Measurements from ENCODE around the gene PPARA. TPM values are rescaled to one million over a fixed set of nuclear protein-coding genes. Genes with fewer than 3 reads are reported as not detected.

PPARA gene
- total and polyA plus RNA-seq, 2 donors (not counting 3 experiments of a cell fraction or from before 2014, with no cell fraction given), result 3.1 to 10.7 TPM

DNA sequence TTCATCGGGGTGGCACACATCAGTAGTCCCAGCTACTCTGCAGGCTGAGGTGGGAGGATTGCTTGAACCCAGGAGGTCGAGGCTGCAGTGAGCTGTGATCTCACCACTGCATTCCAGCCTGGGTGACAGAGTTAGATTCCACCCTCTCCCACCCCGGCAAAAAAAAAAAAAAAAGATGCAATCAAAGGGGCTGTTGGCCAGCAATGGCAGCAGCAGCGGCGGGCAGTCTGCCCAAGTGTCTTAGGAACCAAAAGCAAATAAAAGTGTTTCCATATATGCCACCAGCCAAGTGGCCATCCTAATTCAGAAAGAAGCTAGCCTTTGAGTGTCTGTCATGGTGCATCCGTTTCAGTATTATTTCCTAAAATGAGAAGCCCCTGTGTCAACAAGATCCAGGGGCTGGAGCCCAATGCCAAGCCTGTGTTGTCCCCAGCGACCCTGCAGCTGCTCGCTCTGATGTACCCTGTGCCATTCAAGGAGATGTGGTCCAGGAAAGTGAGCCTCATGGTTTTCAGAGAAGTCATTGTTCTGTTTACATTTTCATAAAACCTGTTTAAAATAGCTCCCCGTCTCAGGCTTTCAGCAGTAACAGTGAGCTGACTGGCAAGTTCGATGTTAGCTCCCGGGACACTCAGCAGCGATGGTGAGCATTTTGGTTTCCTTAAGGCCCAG is 87.3 kb downstream of the PPARA start:
- DNase-seq (ENCODE audit: low read depth, low spot score), result no peak
- no peak overlapping the region for H2AFZ ChIP-seq (ENCODE audit: low read depth, low read length)
- H3K36me3 ChIP-seq (ENCODE audit: control insufficient read depth in 2 of 2, extremely low read depth in 1 of 2, insufficient read depth in 2 of 2, low read length in 2 of 2), result no peaks in the 10 kb centered on the region
- no peaks in the 10 kb centered on the region for H3K9me1 ChIP-seq (replicated peaks; ENCODE audit: control insufficient read depth, extremely low read depth, insufficient read depth, low read length)
- FAIRE-seq, result no peak
- intact Hi-C loops (cut with micrococcal nuclease) (no loop called here), dilution Hi-C loops (cut with MboI; ENCODE audit: extremely low pct_ligation_motif_present, low sequenced_read_pairs) (no loop called here)
- no peak overlapping the region for H3K27ac ChIP-seq (ENCODE audit: insufficient read depth, low read depth, low read length)
- ChIA-PET POLR2A (no interaction called here), CTCF (interaction anchor here (0.5 kb wide), 1 partner anchor 9 kb away, joined by 3 read pairs; no protein-coding TSS in a partner anchor)
- no peaks in the 10 kb centered on the region for H3K27me3 ChIP-seq (ENCODE audit: control insufficient read depth in 2 of 2, insufficient read depth in 2 of 2, low read length in 2 of 2)
- H3K4me3 ChIP-seq (replicated peaks in 1 of 3; ENCODE audit: insufficient read depth in 1 of 3, low read depth in 1 of 3, low read length in 3 of 3), result no peak overlapping the region
- BruUV-seq (replicated peaks), result no TSS peak
- no peak overlapping the region for H3K9ac ChIP-seq (replicated peaks; ENCODE audit: extremely low read depth, insufficient read depth, low read length)
- no peaks in the 10 kb centered on the region for H4K20me1 ChIP-seq (replicated peaks; ENCODE audit: control insufficient read depth, extremely low read depth, insufficient read depth, low read length)
- H3K4me2 ChIP-seq (ENCODE audit: insufficient read depth, low read length), result no peak overlapping the region
- no peaks in the 10 kb centered on the region for H3K79me2 ChIP-seq (ENCODE audit: control insufficient read depth, insufficient read depth, low read length)
- H3K9me3 ChIP-seq (replicated peaks; ENCODE audit: control insufficient read depth, insufficient read depth, low read length), result no peaks in the 10 kb centered on the region
- TF ChIP-seq GATA2 (IDR thresholded peaks at IDR 0.05; ENCODE audit: insufficient read depth, insufficient read length, low read depth, low read length) (no peak), JUN (IDR thresholded peaks at IDR 0.05; ENCODE audit: borderline replicate concordance, insufficient read depth, insufficient read length, low read depth) (no peak), MYC (IDR thresholded peaks at IDR 0.05; ENCODE audit: low read depth, low read length) (no peak), FOS (IDR thresholded peaks at IDR 0.05; ENCODE audit: borderline replicate concordance, insufficient read depth, low read length) (no peak), POLR2AphosphoS5 (IDR thresholded peaks at IDR 0.05; ENCODE audit: insufficient read depth, low read depth, low read length) (no peak), POLR2A (IDR thresholded peaks at IDR 0.05; ENCODE audit: low read depth, low read length) (no peak), EZH2 (IDR thresholded peaks at IDR 0.05; ENCODE audit: borderline replicate concordance, low read depth, low read length, severe bottlenecking) (no peak)
- TF ChIP-seq, protein P1, sequence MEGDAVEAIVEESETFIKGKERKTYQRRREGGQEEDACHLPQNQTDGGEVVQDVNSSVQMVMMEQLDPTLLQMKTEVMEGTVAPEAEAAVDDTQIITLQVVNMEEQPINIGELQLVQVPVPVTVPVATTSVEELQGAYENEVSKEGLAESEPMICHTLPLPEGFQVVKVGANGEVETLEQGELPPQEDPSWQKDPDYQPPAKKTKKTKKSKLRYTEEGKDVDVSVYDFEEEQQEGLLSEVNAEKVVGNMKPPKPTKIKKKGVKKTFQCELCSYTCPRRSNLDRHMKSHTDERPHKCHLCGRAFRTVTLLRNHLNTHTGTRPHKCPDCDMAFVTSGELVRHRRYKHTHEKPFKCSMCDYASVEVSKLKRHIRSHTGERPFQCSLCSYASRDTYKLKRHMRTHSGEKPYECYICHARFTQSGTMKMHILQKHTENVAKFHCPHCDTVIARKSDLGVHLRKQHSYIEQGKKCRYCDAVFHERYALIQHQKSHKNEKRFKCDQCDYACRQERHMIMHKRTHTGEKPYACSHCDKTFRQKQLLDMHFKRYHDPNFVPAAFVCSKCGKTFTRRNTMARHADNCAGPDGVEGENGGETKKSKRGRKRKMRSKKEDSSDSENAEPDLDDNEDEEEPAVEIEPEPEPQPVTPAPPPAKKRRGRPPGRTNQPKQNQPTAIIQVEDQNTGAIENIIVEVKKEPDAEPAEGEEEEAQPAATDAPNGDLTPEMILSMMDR (IDR thresholded peaks at IDR 0.05; ENCODE audit: extremely low read depth in 1 of 2, insufficient read depth in 1 of 2, low read depth in 1 of 2, low read length in 2 of 2), result no peak
- TF ChIP-seq, protein P2, sequence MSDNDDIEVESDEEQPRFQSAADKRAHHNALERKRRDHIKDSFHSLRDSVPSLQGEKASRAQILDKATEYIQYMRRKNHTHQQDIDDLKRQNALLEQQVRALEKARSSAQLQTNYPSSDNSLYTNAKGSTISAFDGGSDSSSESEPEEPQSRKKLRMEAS (IDR thresholded peaks at IDR 0.05; ENCODE audit: insufficient read depth, insufficient read length), result no peak
- H3K4me1 ChIP-seq (ENCODE audit: control insufficient read depth, extremely low read depth, insufficient read depth, low read length), result no peaks in the 10 kb centered on the region
